HG03342 (cell line): ENCODE measurements around the gene BHMT2.

Source experiments
- ATAC-seq: cut with Tn5 transposase; IDR thresholded peaks from one replicate; pipeline ENCODE4 v1.9.1; 2021; ENCODE audit warnings: mild to moderate bottlenecking, moderate library complexity; ENCODE audit not compliant: unreplicated experiment

BHMT2 gene

GRCh38 chr5:79112703-79113058, 43.1 kb downstream of the BHMT2 start:
- no peak for ATAC-seq

- no peak for ATAC-seq
Measured at GRCh38 chr5:79119486-79119885, 49.9 kb downstream of the BHMT2 start.

GRCh38 chr5:79120221-79120620, 50.7 kb downstream of the BHMT2 start:
- no peak for ATAC-seq

GRCh38 chr5:79122973-79123372, 53.4 kb downstream of the BHMT2 start:
- ATAC-seq, result no peak

GRCh38 chr5:79124607-79125006, 55.0 kb downstream of the BHMT2 start:
- no peak for ATAC-seq

GRCh38 chr5:79130781-79131180, 61.2 kb downstream of the BHMT2 start:
- no peak for ATAC-seq

- ATAC-seq, result no peak
Measured at GRCh38 chr5:79133121-79133656, 63.6 kb downstream of the BHMT2 start.

- no peak for ATAC-seq
Measured at GRCh38 chr5:79133657-79134451, 64.3 kb downstream of the BHMT2 start.

GRCh38 chr5:79135790-79136553, 66.4 kb downstream of the BHMT2 start:
- no peak for ATAC-seq

GRCh38 chr5:79136618-79137017, 67.1 kb downstream of the BHMT2 start:
- no peak for ATAC-seq
